Choroid plexus epithelial cell (primary cell): ENCODE results near the gene CCL25.
A peak's percentile ranks its signal among the peaks of the same experiment; 100 is the strongest.

Source experiments
- DNase-seq: peaks from one replicate; pipeline ENCODE4 v3.0.0-alpha.2; 2010; ENCODE audit warnings: low read depth
- H3K4me3 ChIP-seq: 2 replicates; pipeline ENCODE4 v1.5.1; 2011; ENCODE audit warnings: low read depth, mild to moderate bottlenecking, control low read depth, low read length, moderate library complexity
- CTCF ChIP-seq: conservative IDR thresholded peaks from 2 replicates; pipeline ENCODE4 v1.5.1; 2011; ENCODE audit warnings: low read depth, mild to moderate bottlenecking, control low read depth, inconsistent platforms, low read length, moderate library complexity

Gene CCL25

GRCh38 chr19:8045872-8046568 is 6.5 kb upstream of the CCL25 start:
- no peak overlapping the region for H3K4me3 ChIP-seq
- no peak for TF ChIP-seq CTCF
- no peak for DNase-seq

- TF ChIP-seq CTCF, result no peak
- DNase-seq, result no peak
Observed at GRCh38 chr19:8046569-8047165, 5.9 kb upstream of the CCL25 start.

GRCh38 chr19:8050274-8051096 is 2.1 kb upstream of the CCL25 start:
- DNase-seq, result peak; percentile 74
- peak overlapping the region; percentile 14 for H3K4me3 ChIP-seq
- no peak for TF ChIP-seq CTCF

More at GRCh38 chr19:8046569-8047165, 5.9 kb upstream of the CCL25 start:
- H3K4me3 ChIP-seq, result no peak overlapping the region

GRCh38 chr19:8054169-8054568 is 1.6 kb downstream of the CCL25 start:
- TF ChIP-seq CTCF, result no peak
- DNase-seq, result no peak
- no peak overlapping the region for H3K4me3 ChIP-seq

GRCh38 chr19:8056533-8056932 is 4.0 kb downstream of the CCL25 start:
- no peak overlapping the region for H3K4me3 ChIP-seq
- no peak for TF ChIP-seq CTCF
- DNase-seq, result no peak

GRCh38 chr19:8057545-8058270 is 5.1 kb downstream of the CCL25 start:
- DNase-seq, result no peak
- no peak for TF ChIP-seq CTCF
- H3K4me3 ChIP-seq, result no peak overlapping the region
